Testis (tissue), 2 donors: ENCODE measurements around the gene TDRD1.

Experiments used
- POLR2A ChIP-seq: fragments of 450-650 bp; IDR thresholded peaks from one replicate; pipeline ENCODE4 v1.6.1; 2017; ENCODE audit warnings: antibody characterized with exemption, mild to moderate bottlenecking, moderate library complexity
- TF ChIP-seq, protein P1 (sequence below), 3 experiments: fragments of 450-650 bp in 2 of 3; fragments of 200-600 bp in 1 of 3; sonication (generic) in 1 of 3; IDR thresholded peaks; one replicate each; pipeline ENCODE4 v1.5.1; 2016 to 2019; ENCODE audit warnings: antibody characterized with exemption in 3 of 3, mild to moderate bottlenecking in 2 of 3, moderate library complexity in 1 of 3

DNA sequence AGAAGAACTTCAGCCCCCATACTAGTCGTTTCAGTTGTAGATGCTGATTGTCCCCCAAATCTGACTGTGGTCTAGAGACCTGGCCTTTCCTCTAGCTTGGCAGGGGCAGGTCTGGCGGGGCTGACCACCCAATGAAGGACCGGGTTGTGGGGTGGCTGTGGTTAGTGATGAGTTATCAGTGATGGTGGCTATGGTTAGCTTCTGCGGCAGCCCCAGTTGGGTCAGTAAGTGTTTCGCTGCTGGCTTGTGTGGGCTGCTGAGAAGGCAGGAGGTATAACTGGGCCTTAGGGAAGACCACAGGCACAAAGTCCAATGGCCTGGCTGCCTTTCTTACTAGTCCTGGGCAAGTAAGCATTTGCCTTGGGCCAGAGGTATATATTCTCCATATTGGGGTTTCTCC, 81.2 kb downstream of the TDRD1 start:
- TF ChIP-seq, protein P1, sequence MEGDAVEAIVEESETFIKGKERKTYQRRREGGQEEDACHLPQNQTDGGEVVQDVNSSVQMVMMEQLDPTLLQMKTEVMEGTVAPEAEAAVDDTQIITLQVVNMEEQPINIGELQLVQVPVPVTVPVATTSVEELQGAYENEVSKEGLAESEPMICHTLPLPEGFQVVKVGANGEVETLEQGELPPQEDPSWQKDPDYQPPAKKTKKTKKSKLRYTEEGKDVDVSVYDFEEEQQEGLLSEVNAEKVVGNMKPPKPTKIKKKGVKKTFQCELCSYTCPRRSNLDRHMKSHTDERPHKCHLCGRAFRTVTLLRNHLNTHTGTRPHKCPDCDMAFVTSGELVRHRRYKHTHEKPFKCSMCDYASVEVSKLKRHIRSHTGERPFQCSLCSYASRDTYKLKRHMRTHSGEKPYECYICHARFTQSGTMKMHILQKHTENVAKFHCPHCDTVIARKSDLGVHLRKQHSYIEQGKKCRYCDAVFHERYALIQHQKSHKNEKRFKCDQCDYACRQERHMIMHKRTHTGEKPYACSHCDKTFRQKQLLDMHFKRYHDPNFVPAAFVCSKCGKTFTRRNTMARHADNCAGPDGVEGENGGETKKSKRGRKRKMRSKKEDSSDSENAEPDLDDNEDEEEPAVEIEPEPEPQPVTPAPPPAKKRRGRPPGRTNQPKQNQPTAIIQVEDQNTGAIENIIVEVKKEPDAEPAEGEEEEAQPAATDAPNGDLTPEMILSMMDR (IDR thresholded peaks at IDR 0.05) = no peak
- TF ChIP-seq POLR2A = no peak
